Measurements from ENCODE around the gene CEACAM8. TPM values are rescaled to one million over a fixed set of nuclear protein-coding genes. Genes with fewer than 3 reads are reported as not detected.
A peak's percentile ranks its signal among the peaks of the same experiment; 100 is the strongest.
"Not testable (repeated sequence)": the region's sequence is repeated elsewhere in the genome, so short reads cannot be mapped to it uniquely, and the experiment has no call there.

The CEACAM8 gene
- total RNA-seq: not detected in 2 replicates

GRCh38 chr19:42594617-42595489 is at the start of gene CEACAM8:
TSS of gene CEACAM8 (minus strand) at chr19:42594924. CDS start at chr19:42594828, 96 bp downstream.
- no peak for DNase-seq (ENCODE audit: low read depth in 2 of 2)

GRCh38 chr19:42639324-42640092 is 44.8 kb upstream of the CEACAM8 start:
- DNase-seq (ENCODE audit: low read depth in 2 of 2): not testable (repeated sequence)

- no peak for DNase-seq (ENCODE audit: low read depth in 2 of 2)
Observed at GRCh38 chr19:42635233-42635539, 40.5 kb upstream of the CEACAM8 start.

GRCh38 chr19:42634409-42635232 is 39.9 kb upstream of the CEACAM8 start:
- DNase-seq (ENCODE audit: low read depth in 2 of 2): peak in 1 of 2 donors; percentile 49

- no peak for DNase-seq (ENCODE audit: low read depth in 2 of 2)
Observed at GRCh38 chr19:42629191-42629590, 34.5 kb upstream of the CEACAM8 start.

- DNase-seq (ENCODE audit: low read depth in 2 of 2): no peak
Observed at GRCh38 chr19:42628411-42629140, 33.9 kb upstream of the CEACAM8 start.

- DNase-seq (ENCODE audit: low read depth in 2 of 2): no peak
Observed at GRCh38 chr19:42627916-42628315, 33.2 kb upstream of the CEACAM8 start.

- no peak for DNase-seq (ENCODE audit: low read depth in 2 of 2)
Observed at GRCh38 chr19:42626181-42626580, 31.5 kb upstream of the CEACAM8 start.

GRCh38 chr19:42619271-42619670 is 24.5 kb upstream of the CEACAM8 start:
- DNase-seq (ENCODE audit: low read depth in 2 of 2): no peak

GRCh38 chr19:42613666-42614065 is 18.9 kb upstream of the CEACAM8 start:
- no peak for DNase-seq (ENCODE audit: low read depth in 2 of 2)

GRCh38 chr19:42610401-42610915 is 15.7 kb upstream of the CEACAM8 start:
- DNase-seq (ENCODE audit: low read depth in 2 of 2): not testable (repeated sequence)

GRCh38 chr19:42606660-42607351 is 12.1 kb upstream of the CEACAM8 start:
- DNase-seq (ENCODE audit: low read depth in 2 of 2): peak in 1 of 2 donors; percentile 41

- DNase-seq (ENCODE audit: low read depth in 2 of 2): peak; percentile 5 to 42
Observed at GRCh38 chr19:42601811-42602443, 7.2 kb upstream of the CEACAM8 start.

- DNase-seq (ENCODE audit: low read depth in 2 of 2): peak; percentile 10 to 20
Observed at GRCh38 chr19:42596391-42597072, 1.8 kb upstream of the CEACAM8 start.

GRCh38 chr19:42595550-42596172 is 937 bp upstream of the CEACAM8 start:
- DNase-seq (ENCODE audit: low read depth in 2 of 2): no peak

- DNase-seq (ENCODE audit: low read depth in 2 of 2): no peak
Observed at GRCh38 chr19:42589792-42590191, 4.9 kb downstream of the CEACAM8 start.

- no peak for DNase-seq (ENCODE audit: low read depth in 2 of 2)
Observed at GRCh38 chr19:42584466-42584865, 10.3 kb downstream of the CEACAM8 start.

GRCh38 chr19:42577016-42577415 is 17.7 kb downstream of the CEACAM8 start:
- DNase-seq (ENCODE audit: low read depth in 2 of 2): no peak

GRCh38 chr19:42576241-42576640 is 18.5 kb downstream of the CEACAM8 start:
- DNase-seq (ENCODE audit: low read depth in 2 of 2): no peak
